ENCODE results near the gene RSL1D1. TPM values are rescaled to one million over a fixed set of nuclear protein-coding genes. Genes with fewer than 3 reads are reported as not detected.

RSL1D1 gene
- polyA plus RNA-seq, 3 donors, result 46.1 to 182 (median 124) TPM

DNA sequence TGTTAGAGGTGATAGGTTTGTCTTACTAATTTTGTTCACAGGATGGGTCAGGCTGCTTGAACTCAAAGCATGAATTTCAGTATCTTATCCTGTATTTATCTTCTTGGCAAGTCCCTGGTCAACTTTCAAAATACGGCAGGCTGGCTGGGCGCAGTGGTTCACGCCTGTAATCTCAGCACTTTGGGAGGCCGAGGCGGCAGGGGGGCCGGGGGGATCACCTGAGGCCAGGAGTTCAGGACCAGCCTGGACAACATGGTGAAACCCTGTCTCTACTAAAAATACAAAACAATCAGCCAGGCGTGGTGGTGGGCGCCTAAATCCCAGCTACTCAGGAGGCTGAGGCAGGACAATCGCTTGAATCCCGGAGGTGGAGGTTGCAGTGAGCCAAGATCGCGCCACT, 25.0 kb upstream of the RSL1D1 start:
- H3K9me3 Mint-ChIP-seq, result no peaks in the 10 kb centered on the region
- TF ChIP-seq, protein P1, sequence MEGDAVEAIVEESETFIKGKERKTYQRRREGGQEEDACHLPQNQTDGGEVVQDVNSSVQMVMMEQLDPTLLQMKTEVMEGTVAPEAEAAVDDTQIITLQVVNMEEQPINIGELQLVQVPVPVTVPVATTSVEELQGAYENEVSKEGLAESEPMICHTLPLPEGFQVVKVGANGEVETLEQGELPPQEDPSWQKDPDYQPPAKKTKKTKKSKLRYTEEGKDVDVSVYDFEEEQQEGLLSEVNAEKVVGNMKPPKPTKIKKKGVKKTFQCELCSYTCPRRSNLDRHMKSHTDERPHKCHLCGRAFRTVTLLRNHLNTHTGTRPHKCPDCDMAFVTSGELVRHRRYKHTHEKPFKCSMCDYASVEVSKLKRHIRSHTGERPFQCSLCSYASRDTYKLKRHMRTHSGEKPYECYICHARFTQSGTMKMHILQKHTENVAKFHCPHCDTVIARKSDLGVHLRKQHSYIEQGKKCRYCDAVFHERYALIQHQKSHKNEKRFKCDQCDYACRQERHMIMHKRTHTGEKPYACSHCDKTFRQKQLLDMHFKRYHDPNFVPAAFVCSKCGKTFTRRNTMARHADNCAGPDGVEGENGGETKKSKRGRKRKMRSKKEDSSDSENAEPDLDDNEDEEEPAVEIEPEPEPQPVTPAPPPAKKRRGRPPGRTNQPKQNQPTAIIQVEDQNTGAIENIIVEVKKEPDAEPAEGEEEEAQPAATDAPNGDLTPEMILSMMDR (IDR thresholded peaks at IDR 0.05), result no peak
- H3K4me1 Mint-ChIP-seq, result no peaks in the 10 kb centered on the region
- intact Hi-C loops (cut with micrococcal nuclease), result no loop called here
- H3K4me3 Mint-ChIP-seq, result no peak overlapping the region
- Histone ChIP-seq H3K4me1 (ENCODE audit: control insufficient read depth in 1 of 2, insufficient read depth in 2 of 2, low read length in 2 of 2) (no peaks in the 10 kb centered on the region), H2AFZ (ENCODE audit: insufficient read depth, low read depth, low read length, poor library complexity, severe bottlenecking) (no peak overlapping the region), H3K4me2 (replicated peaks; ENCODE audit: extremely low read depth, low read length, poor library complexity, severe bottlenecking) (no peak overlapping the region), H3K9me3 (replicated peaks in 1 of 2; ENCODE audit: control insufficient read depth in 1 of 2, insufficient read depth in 1 of 2, low read length in 2 of 2) (no peaks in the 10 kb centered on the region), H3K79me2 (ENCODE audit: insufficient read depth, low read length) (no peaks in the 10 kb centered on the region), H3K9ac (ENCODE audit: insufficient read depth, low read length, poor library complexity, severe bottlenecking) (no peak overlapping the region), H3K4me3 (replicated peaks in 1 of 3; ENCODE audit: low read depth in 2 of 3, low read length in 3 of 3) (no peak overlapping the region), H3K36me3 (replicated peaks in 1 of 2; ENCODE audit: control insufficient read depth in 1 of 2, insufficient read depth in 2 of 2, low read length in 2 of 2) (peaks cover 67 to 81% of the 10 kb centered on the region in 2 donors), H3K27me3 (ENCODE audit: control insufficient read depth in 2 of 2, insufficient read depth in 2 of 2, low read length in 2 of 2) (no peaks in the 10 kb centered on the region), H4K20me1 (ENCODE audit: insufficient read depth, low read length) (peaks cover 5% of the 10 kb centered on the region), H3K27ac (ENCODE audit: low read depth in 1 of 2, low read length in 2 of 2) (no peak overlapping the region)
- H3K27me3 Mint-ChIP-seq (ENCODE audit: low read depth in 3 of 3), result peaks cover 0 to 2% (median 0%) of the 10 kb centered on the region in 3 donors
- peaks cover 55 to 83% of the 10 kb centered on the region in 2 donors for H3K36me3 Mint-ChIP-seq
- DNase-seq, result no peak
- 99% methylated on average over 8 of the region's 12 CpGs for WGBS (ENCODE audit: insufficient coverage)
- peak overlapping the region in 4 of 7 donors; percentile 2 to 63 (median 34) for H3K27ac Mint-ChIP-seq

DNA sequence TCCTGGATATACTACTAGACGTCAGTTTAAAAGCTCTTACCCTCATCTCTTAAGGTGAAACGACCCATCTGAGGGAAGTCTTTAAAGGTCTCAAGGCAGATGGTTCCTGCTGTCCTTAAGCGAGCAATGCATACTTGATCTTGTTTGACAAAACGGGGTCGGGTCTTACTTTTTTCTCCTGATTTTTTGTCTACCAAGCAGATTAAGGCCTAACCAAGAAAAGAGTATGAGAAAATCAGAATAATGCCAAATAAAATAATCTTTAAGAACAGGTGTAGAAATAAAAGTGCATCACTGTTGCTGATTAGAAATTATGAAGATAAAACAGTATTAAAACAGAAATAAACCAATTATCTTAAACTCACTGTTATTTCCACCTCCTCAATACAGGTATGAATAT, 24.4 kb upstream of the RSL1D1 start:
- peaks cover 54 to 78% of the 10 kb centered on the region in 2 donors for H3K36me3 Mint-ChIP-seq

More for the DNA sequence above, 24.4 kb upstream of the RSL1D1 start:
- H3K27ac Mint-ChIP-seq, result no peak overlapping the region
- Histone ChIP-seq H3K4me3 (replicated peaks in 1 of 3; ENCODE audit: low read depth in 2 of 3, low read length in 3 of 3) (no peak overlapping the region), H3K79me2 (ENCODE audit: insufficient read depth, low read length) (no peaks in the 10 kb centered on the region), H3K9ac (ENCODE audit: insufficient read depth, low read length, poor library complexity, severe bottlenecking) (no peak overlapping the region), H3K36me3 (replicated peaks in 1 of 2; ENCODE audit: control insufficient read depth in 1 of 2, insufficient read depth in 2 of 2, low read length in 2 of 2) (peaks cover 63 to 81% of the 10 kb centered on the region in 2 donors), H3K27me3 (ENCODE audit: control insufficient read depth in 2 of 2, insufficient read depth in 2 of 2, low read length in 2 of 2) (no peaks in the 10 kb centered on the region), H2AFZ (ENCODE audit: insufficient read depth, low read depth, low read length, poor library complexity, severe bottlenecking) (no peak overlapping the region), H3K9me3 (replicated peaks in 1 of 2; ENCODE audit: control insufficient read depth in 1 of 2, insufficient read depth in 1 of 2, low read length in 2 of 2) (no peaks in the 10 kb centered on the region), H3K27ac (ENCODE audit: low read depth in 1 of 2, low read length in 2 of 2) (no peak overlapping the region), H3K4me1 (ENCODE audit: control insufficient read depth in 1 of 2, insufficient read depth in 2 of 2, low read length in 2 of 2) (no peaks in the 10 kb centered on the region), H4K20me1 (ENCODE audit: insufficient read depth, low read length) (peaks cover 7% of the 10 kb centered on the region), H3K4me2 (replicated peaks; ENCODE audit: extremely low read depth, low read length, poor library complexity, severe bottlenecking) (no peak overlapping the region)
- peaks cover 0 to 2% (median 0%) of the 10 kb centered on the region in 3 donors for H3K27me3 Mint-ChIP-seq (ENCODE audit: low read depth in 3 of 3)
- TF ChIP-seq, protein P1 (IDR thresholded peaks at IDR 0.05), result no peak
- no peak overlapping the region for H3K4me3 Mint-ChIP-seq
- H3K9me3 Mint-ChIP-seq, result no peaks in the 10 kb centered on the region
- H3K4me1 Mint-ChIP-seq, result no peaks in the 10 kb centered on the region
- WGBS (ENCODE audit: insufficient coverage), result no CpG with 5 or more reads among the region's 5 CpGs
- DNase-seq, result no peak
- intact Hi-C loops (cut with micrococcal nuclease), result no loop called here

All from CD14-positive monocyte (primary cell).